Neuronal stem cell (in vitro differentiated cells): Measurements from ENCODE around the gene GRK1.

Source experiments
- DNase-seq: peaks from one replicate; pipeline ENCODE4 v3.0.0-alpha.2; 2013; ENCODE audit warnings: low spot score
- H2AFZ ChIP-seq: one replicate; pipeline ENCODE4 v1.6.1; 2013; ENCODE audit warnings: mild to moderate bottlenecking, low read length, inconsistent platforms
- H2AK5ac ChIP-seq: 2 replicates; pipeline ENCODE4 v1.6.1; 2013; ENCODE audit warnings: low read depth, mild to moderate bottlenecking, inconsistent platforms, low read length, moderate library complexity, mixed read lengths
- H2BK120ac ChIP-seq: 2 replicates; pipeline ENCODE4 v1.6.1; 2013; ENCODE audit warnings: low read depth, mild to moderate bottlenecking, inconsistent platforms, low read length, moderate library complexity, mixed read lengths
- H2BK12ac ChIP-seq: one replicate; pipeline ENCODE4 v1.6.1; 2013; ENCODE audit warnings: low read length, inconsistent platforms
- H2BK15ac ChIP-seq: 2 replicates; pipeline ENCODE4 v1.6.1; 2013; ENCODE audit warnings: mild to moderate bottlenecking, low read length, inconsistent platforms, mixed read lengths
- H2BK5ac ChIP-seq: one replicate; pipeline ENCODE4 v1.6.1; 2013; ENCODE audit warnings: inconsistent platforms, mild to moderate bottlenecking, low read length, moderate library complexity
- H3K14ac ChIP-seq: one replicate; pipeline ENCODE4 v1.6.1; 2013; ENCODE audit warnings: low read length, inconsistent platforms
- H3K18ac ChIP-seq: 2 replicates; pipeline ENCODE4 v1.6.1; 2013; ENCODE audit warnings: low read length, inconsistent platforms
- H3K23ac ChIP-seq: 2 replicates; pipeline ENCODE4 v1.6.1; 2013; ENCODE audit warnings: low read depth, mild to moderate bottlenecking, mixed read lengths, low read length, inconsistent platforms; ENCODE audit not compliant: poor library complexity
- H3K27ac ChIP-seq: replicated peaks from 3 replicates; pipeline ENCODE4 v1.5.1; 2013; ENCODE audit warnings: low read length, inconsistent platforms
- H3K27me3 ChIP-seq, 3 experiments: 2 replicates each; pipeline ENCODE4 v1.6.1; 2013; ENCODE audit warnings: low read length in 3 of 3, mild to moderate bottlenecking in 2 of 3, inconsistent platforms in 1 of 3, low read depth in 1 of 3, mixed read lengths in 1 of 3, moderate library complexity in 1 of 3; ENCODE audit not compliant: control insufficient read depth in 3 of 3, insufficient read depth in 3 of 3
- H3K36me3 ChIP-seq, 2 donors: replicated peaks in 1 of 2; 2 replicates each; pipeline ENCODE4 v1.6.1; 2013; ENCODE audit warnings: low read length in 2 of 2; ENCODE audit not compliant: control insufficient read depth in 2 of 2, insufficient read depth in 2 of 2
- H3K4ac ChIP-seq: 2 replicates; pipeline ENCODE4 v1.6.1; 2013; ENCODE audit warnings: inconsistent platforms, mild to moderate bottlenecking, low read length, moderate library complexity
- H3K4me1 ChIP-seq, 2 donors: 1 replicate in 1 of 2; 2 replicates in 1 of 2; pipeline ENCODE4 v1.6.1; 2013; ENCODE audit warnings: low read length in 2 of 2, low read depth in 1 of 2; ENCODE audit not compliant: control insufficient read depth in 2 of 2, insufficient read depth in 1 of 2
- H3K4me2 ChIP-seq: one replicate; pipeline ENCODE4 v1.6.1; 2013; ENCODE audit warnings: mild to moderate bottlenecking, low read length, inconsistent platforms; ENCODE audit not compliant: insufficient read depth, poor library complexity, severe bottlenecking
- H3K4me3 ChIP-seq, 2 donors: 2 replicates each; pipeline ENCODE4 v1.5.1; 2013; ENCODE audit warnings: low read length in 2 of 2, mild to moderate bottlenecking in 2 of 2, inconsistent platforms in 1 of 2, moderate library complexity in 1 of 2
- H3K79me1 ChIP-seq: one replicate; pipeline ENCODE4 v1.6.1; 2013; ENCODE audit warnings: low read depth, mild to moderate bottlenecking, inconsistent platforms, low read length, moderate library complexity
- H3K9ac ChIP-seq: one replicate; pipeline ENCODE4 v1.6.1; 2013; ENCODE audit warnings: mild to moderate bottlenecking, low read depth, low read length, inconsistent platforms; ENCODE audit not compliant: poor library complexity
- H3K9me3 ChIP-seq, 2 donors: replicated peaks in 1 of 2; 2 replicates each; pipeline versions ENCODE3 to v1.6.1; 2013; ENCODE audit warnings: low read length in 2 of 2, mild to moderate bottlenecking in 2 of 2, inconsistent platforms in 1 of 2, low read depth in 1 of 2, mixed read lengths in 1 of 2, moderate library complexity in 1 of 2; ENCODE audit not compliant: control insufficient read depth in 2 of 2, insufficient read depth in 1 of 2
- H4K8ac ChIP-seq: one replicate; pipeline ENCODE4 v1.6.1; 2013; ENCODE audit warnings: low read depth, mild to moderate bottlenecking, inconsistent platforms, low read length, moderate library complexity
- H4K91ac ChIP-seq: one replicate; pipeline ENCODE4 v1.6.1; 2013; ENCODE audit warnings: low read length, low read depth, mild to moderate bottlenecking, inconsistent platforms; ENCODE audit not compliant: poor library complexity
- WGBS, 2 donors: extraction: QIAGEN DNeasy Blood & Tissue Kit; methylation state at CpG; one replicate each; pipeline ENCODE4 v1.1.7; 2013; ENCODE audit warnings: missing lambda C conversion rate in 2 of 2, mixed read lengths in 1 of 2; ENCODE audit not compliant: insufficient read length in 2 of 2, insufficient replicate concordance in 1 of 2; ENCODE audit errors: extremely low coverage in 2 of 2; 5-methylcytosine and 5-hydroxymethylcytosine counted together

Gene GRK1

GRCh38 chr13:113746671-113747070 lies 79.7 kb downstream of the GRK1 start:
- peaks cover 2% of the 10 kb centered on the region for H3K79me1 ChIP-seq
- no CpG with 5 or more reads among the region's 12 CpGs for WGBS, 2 donors
- H2BK15ac ChIP-seq = no peak overlapping the region
- H2AK5ac ChIP-seq = no peak overlapping the region
- H3K18ac ChIP-seq = no peak overlapping the region
- H3K4ac ChIP-seq = no peak overlapping the region
- no peak overlapping the region for H3K9ac ChIP-seq
- peaks cover 0 to 6% of the 10 kb centered on the region in 2 donors for H3K36me3 ChIP-seq
- H3K4me1 ChIP-seq = peaks cover 0 to 10% of the 10 kb centered on the region in 2 donors
- no peak overlapping the region for H4K8ac ChIP-seq
- H3K4me3 ChIP-seq = no peak overlapping the region
- H3K23ac ChIP-seq = no peak overlapping the region
- H2BK12ac ChIP-seq = no peak overlapping the region
- H2AFZ ChIP-seq = no peak overlapping the region
- no peak overlapping the region for H3K14ac ChIP-seq
- H3K27me3 ChIP-seq = peaks cover 0 to 12% (median 5%) of the 10 kb centered on the region in 3 experiments
- H4K91ac ChIP-seq = no peak overlapping the region
- peaks cover 9% of the 10 kb centered on the region in 2 donors for H3K9me3 ChIP-seq
- H2BK120ac ChIP-seq = no peak overlapping the region
- no peak for DNase-seq
- no peak overlapping the region for H2BK5ac ChIP-seq
- no peak overlapping the region for H3K27ac ChIP-seq
- no peak overlapping the region for H3K4me2 ChIP-seq

GRCh38 chr13:113747291-113747833 lies 80.3 kb downstream of the GRK1 start:
- Histone ChIP-seq H3K27ac (no peak overlapping the region), H3K4me3 (no peak overlapping the region), H3K4me1 (peaks cover 0 to 8% of the 10 kb centered on the region in 2 donors), H3K79me1 (peaks cover 2% of the 10 kb centered on the region), H3K9ac (no peak overlapping the region), H3K4ac (peak overlapping the region; percentile 25), H2BK5ac (peak overlapping the region; percentile 48), H3K18ac (peak overlapping the region; percentile 65), H3K27me3 (peaks cover 0 to 12% (median 5%) of the 10 kb centered on the region in 3 experiments), H3K23ac (peak overlapping the region; percentile 74), H2BK12ac (no peak overlapping the region), H4K8ac (no peak overlapping the region), H2BK120ac (no peak overlapping the region), H3K4me2 (no peak overlapping the region), H2AFZ (no peak overlapping the region), H2BK15ac (no peak overlapping the region), H3K9me3 (peaks cover 9% of the 10 kb centered on the region in 2 donors), H2AK5ac (peak overlapping the region; percentile 83), H3K14ac (peak overlapping the region; percentile 51), H4K91ac (no peak overlapping the region), H3K36me3 (peaks cover 0 to 6% of the 10 kb centered on the region in 2 donors)
- WGBS, 2 donors = no CpG with 5 or more reads among the region's 25 CpGs
- DNase-seq = no peak

GRCh38 chr13:113748101-113748861 lies 81.3 kb downstream of the GRK1 start:
- no peak overlapping the region for H2BK120ac ChIP-seq
- no peak overlapping the region for H3K4me3 ChIP-seq
- no peak overlapping the region for H3K27ac ChIP-seq
- H3K36me3 ChIP-seq = peaks cover 0 to 6% of the 10 kb centered on the region in 2 donors
- no peak overlapping the region for H2BK15ac ChIP-seq
- H3K4ac ChIP-seq = no peak overlapping the region
- no peak overlapping the region for H3K4me2 ChIP-seq
- H3K14ac ChIP-seq = no peak overlapping the region
- peaks cover 0 to 12% (median 5%) of the 10 kb centered on the region in 3 experiments for H3K27me3 ChIP-seq
- peaks cover 2% of the 10 kb centered on the region for H3K79me1 ChIP-seq
- H3K18ac ChIP-seq = peak overlapping the region; percentile 70
- peak overlapping the region; percentile 74 for H2AK5ac ChIP-seq
- H4K91ac ChIP-seq = peak overlapping the region; percentile 17
- H2BK12ac ChIP-seq = no peak overlapping the region
- H3K23ac ChIP-seq = peak overlapping the region; percentile 39
- H4K8ac ChIP-seq = no peak overlapping the region
- peaks cover 9 to 10% of the 10 kb centered on the region in 2 donors for H3K9me3 ChIP-seq
- H3K4me1 ChIP-seq = peaks cover 0 to 7% of the 10 kb centered on the region in 2 donors
- H2BK5ac ChIP-seq = no peak overlapping the region
- DNase-seq = no peak
- WGBS, 2 donors = no CpG with 5 or more reads among the region's 25 CpGs
- no peak overlapping the region for H3K9ac ChIP-seq
- no peak overlapping the region for H2AFZ ChIP-seq

GRCh38 chr13:113748862-113749451 lies 81.9 kb downstream of the GRK1 start:
- Histone ChIP-seq H2AK5ac (peak overlapping the region; percentile 74), H3K36me3 (peaks cover 0 to 6% of the 10 kb centered on the region in 2 donors), H3K14ac (no peak overlapping the region), H3K4me2 (no peak overlapping the region), H3K23ac (peak overlapping the region; percentile 39), H3K79me1 (peaks cover under 1% of the 10 kb centered on the region), H4K91ac (peak overlapping the region; percentile 17), H3K4ac (no peak overlapping the region), H3K27me3 (peaks cover 0 to 12% (median 5%) of the 10 kb centered on the region in 3 experiments), H2BK15ac (no peak overlapping the region), H3K4me1 (peaks cover 0 to 5% of the 10 kb centered on the region in 2 donors), H3K9me3 (peaks cover 9 to 12% of the 10 kb centered on the region in 2 donors), H3K4me3 (no peak overlapping the region), H3K18ac (peak overlapping the region; percentile 77), H3K27ac (no peak overlapping the region), H2BK120ac (no peak overlapping the region), H2BK5ac (peak overlapping the region; percentile 3), H3K9ac (peak overlapping the region; percentile 35), H2BK12ac (no peak overlapping the region), H4K8ac (no peak overlapping the region), H2AFZ (no peak overlapping the region)
- DNase-seq = no peak
- WGBS, 2 donors = no CpG with 5 or more reads among the region's 22 CpGs
